HG03280 (cell line): ENCODE measurements around the gene ARHGAP10.

Experiments
- ATAC-seq: cut with Tn5 transposase; IDR thresholded peaks from one replicate; pipeline ENCODE4 v1.9.1; 2021; ENCODE audit warnings: mild to moderate bottlenecking, moderate library complexity; ENCODE audit not compliant: unreplicated experiment

ARHGAP10 gene

DNA sequence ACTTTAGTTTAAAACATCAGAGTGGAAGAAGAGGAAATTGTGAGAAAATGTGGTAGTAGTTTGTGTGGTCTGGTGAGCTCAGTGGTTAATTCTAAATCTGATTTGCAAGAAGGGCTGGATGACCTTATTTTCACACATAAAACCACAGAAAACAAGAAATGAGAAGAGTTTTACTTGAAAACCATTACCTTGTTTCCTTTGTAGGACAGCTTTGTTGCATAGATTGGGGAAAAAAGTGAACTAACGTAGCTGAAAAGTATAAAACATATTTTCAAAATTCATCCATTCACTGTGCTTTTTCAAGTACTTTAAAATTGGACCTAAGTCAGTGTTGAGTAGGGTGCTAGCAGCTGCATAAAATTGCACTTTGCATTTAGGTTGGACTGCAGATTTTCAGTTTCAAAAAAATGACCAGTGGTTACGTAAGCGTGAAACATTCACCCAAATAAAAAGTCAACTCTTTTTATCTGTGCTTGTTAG, 211.3 kb downstream of the ARHGAP10 start:
- peak; percentile 78 for ATAC-seq

GRCh38 chr4:147944249-147944648, 212.4 kb downstream of the ARHGAP10 start:
- no peak for ATAC-seq

DNA sequence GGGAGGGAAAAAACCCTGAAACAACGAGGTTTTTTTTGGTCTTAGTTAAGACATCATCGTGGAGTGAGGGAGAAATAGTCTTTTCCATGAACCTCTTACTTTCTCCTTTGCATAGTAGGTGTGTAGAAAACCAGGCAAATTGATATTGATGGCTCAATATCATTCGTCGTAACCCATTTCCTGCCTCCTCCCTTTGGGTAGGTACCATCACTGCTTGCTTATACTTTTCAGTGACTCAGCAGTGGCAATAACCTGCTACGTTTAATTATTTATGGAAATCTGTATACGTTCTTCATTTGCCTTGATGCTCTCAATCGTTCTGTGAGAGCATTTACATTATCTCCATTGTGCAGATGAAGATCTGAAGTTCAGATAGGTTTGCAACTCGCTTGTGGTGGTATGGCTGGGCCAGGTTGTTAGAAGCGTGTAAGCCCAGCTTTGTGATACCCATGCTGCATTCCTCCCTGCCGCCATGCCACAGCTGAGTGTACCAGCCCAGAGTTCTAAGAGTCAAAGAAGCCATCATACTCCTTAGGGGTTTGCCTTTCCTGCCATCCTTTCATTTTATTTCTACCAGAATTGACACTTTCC, 212.9 kb downstream of the ARHGAP10 start:
- ATAC-seq: no peak

- no peak for ATAC-seq
Observed at GRCh38 chr4:147948336-147948735, 216.4 kb downstream of the ARHGAP10 start.

DNA sequence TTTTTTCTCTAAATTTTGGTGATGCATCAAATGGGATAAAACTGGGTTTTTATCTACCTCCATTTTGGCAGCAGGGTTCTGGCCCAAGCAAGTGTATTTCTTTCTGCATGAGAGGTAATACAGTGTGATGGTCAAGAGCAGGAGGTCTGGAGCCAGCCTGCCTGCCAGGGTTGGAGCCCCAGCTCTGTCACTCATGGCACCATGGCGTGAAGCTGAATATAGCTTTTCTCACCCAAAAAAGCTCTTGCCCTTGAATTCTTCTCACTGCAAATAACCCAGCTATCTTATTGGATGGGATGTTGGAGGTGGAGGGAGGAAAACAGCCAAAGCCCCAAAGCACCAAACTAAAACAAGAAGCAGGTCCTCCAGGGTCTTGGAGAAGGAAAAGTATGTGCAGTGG, 218.4 kb downstream of the ARHGAP10 start:
- no peak for ATAC-seq

DNA sequence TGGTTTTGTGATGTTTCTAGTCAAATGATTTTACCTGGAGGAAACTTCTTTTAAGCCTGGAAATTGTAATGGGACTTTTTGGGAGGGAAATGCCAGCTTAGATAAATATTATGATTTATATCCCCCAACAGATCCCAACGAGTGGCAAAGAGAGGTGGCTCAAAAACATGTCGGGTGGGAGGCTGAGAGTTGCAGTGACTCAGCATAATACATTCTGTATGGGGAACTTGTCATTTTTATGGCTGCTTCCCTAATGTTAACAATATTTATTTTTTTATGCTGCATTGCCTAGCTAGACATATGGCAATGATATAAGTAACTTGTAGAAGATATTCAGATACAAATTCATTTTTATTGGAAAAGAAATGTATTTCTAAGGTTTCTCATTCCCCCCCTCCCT, 219.0 kb downstream of the ARHGAP10 start:
- no peak for ATAC-seq

DNA sequence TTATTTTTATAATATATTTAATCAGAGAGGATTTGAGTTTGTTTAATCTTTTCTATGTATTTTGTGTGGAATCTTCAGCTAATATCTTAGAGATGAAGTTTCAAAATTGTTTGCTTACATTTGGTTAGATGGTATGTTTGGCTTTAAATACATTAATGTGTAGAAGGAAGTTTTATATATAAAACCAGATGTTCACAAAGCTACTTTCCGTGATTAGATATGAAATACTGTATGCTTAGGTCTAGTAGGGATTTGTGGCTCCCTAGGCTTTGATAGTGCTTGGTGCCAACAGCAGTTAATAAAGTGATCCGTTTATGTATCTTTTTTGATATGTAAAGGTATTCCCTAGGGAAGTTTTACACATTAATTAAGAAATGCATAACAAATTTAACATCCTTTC, 223.0 kb downstream of the ARHGAP10 start:
- ATAC-seq: no peak

- ATAC-seq: no peak
Observed at GRCh38 chr4:147955827-147956558, 224.1 kb downstream of the ARHGAP10 start.

DNA sequence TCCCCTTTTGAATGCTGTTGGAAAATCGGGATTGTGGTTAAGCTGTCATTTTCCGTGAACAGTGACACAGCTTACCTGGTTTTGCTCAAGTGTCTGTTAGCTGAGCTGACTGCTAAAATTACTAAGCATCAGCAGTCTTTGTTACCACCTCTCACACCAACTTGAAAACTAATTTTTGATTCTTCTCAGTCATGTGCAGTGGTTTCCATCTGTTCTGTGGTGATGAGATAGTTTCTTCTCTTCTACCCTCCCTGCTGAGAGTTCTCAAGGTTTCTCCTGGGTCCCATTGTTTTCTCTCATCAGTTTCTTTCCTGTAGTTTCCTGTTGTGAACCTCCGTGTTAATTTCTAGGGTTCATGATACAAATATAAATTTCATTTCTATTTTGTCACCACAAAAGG, 225.6 kb downstream of the ARHGAP10 start:
- no peak for ATAC-seq

DNA sequence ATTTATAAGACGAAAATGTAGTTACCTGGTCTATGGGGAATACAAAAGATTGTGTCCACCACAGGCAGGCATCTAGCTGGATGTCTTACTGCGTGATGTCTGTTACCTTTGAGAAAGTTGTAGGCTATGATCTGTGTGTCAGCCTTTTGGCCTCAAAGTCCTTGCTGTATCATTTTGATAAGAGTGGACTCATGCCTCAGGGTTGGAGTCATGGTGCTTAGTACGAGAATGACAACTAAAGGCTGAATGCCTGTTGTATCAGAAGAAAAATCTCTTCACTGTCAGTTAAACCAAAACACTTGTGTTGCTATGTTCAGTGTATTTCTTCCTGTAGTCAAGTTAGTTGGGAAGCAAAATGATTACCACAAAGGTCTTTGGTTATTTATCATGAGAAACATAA, 226.2 kb downstream of the ARHGAP10 start:
- ATAC-seq: no peak

- ATAC-seq: no peak
Observed at GRCh38 chr4:147958489-147959065, 226.7 kb downstream of the ARHGAP10 start.

GRCh38 chr4:147960971-147961370, 229.1 kb downstream of the ARHGAP10 start:
- no peak for ATAC-seq

- ATAC-seq: no peak
Observed at GRCh38 chr4:147963839-147964238, 232.0 kb downstream of the ARHGAP10 start.

DNA sequence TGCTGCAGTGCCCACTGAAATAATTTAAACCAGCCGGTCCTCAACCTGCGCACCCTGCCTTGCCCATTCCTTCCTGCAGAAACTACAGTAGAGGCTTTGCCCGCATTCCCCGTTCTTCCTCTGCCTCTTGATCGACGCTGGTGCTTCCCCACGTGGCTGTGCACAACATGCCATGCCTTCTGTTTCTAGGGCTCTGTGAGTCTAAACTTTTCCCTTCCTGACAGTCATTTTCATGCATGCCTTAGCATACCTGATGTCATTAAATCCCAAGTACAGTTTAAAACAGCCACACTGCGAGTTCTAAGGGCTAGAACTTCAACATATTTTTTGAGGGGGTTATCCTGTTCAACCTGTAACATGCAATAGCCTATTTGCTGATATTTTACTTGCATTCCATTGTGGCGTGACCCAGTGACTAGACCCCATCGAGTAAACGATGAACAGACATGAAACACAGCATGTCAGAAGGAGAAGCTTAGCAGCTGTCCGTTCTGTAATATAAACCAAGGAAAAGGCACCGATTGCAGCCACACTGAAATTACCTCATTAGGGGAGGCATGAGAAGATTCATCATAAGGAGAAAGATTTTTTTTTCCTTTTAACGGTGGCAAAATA, 232.5 kb downstream of the ARHGAP10 start:
- no peak for ATAC-seq

- no peak for ATAC-seq
Observed at GRCh38 chr4:147965056-147965455, 233.2 kb downstream of the ARHGAP10 start.

DNA sequence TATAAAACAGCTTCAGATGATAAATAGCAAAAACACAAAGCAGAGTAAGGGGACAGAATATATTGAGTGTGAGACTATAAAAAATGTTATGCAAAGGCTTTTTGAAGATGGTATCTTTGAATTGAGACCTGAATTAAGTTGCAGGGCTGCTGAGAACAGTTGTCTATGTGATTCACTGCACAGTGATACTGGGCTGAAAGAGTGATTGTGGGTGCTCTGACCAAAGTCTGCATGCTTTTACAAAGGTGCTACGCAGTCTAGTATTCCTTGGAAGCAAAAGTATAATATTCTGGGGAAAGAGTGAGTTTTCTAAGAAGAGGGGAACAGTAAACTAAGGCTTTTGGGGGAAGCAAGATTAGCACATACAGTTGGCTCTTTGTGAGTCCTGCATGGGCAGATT, 234.0 kb downstream of the ARHGAP10 start:
- no peak for ATAC-seq

- no peak for ATAC-seq
Observed at GRCh38 chr4:147968641-147969040, 236.8 kb downstream of the ARHGAP10 start.

DNA sequence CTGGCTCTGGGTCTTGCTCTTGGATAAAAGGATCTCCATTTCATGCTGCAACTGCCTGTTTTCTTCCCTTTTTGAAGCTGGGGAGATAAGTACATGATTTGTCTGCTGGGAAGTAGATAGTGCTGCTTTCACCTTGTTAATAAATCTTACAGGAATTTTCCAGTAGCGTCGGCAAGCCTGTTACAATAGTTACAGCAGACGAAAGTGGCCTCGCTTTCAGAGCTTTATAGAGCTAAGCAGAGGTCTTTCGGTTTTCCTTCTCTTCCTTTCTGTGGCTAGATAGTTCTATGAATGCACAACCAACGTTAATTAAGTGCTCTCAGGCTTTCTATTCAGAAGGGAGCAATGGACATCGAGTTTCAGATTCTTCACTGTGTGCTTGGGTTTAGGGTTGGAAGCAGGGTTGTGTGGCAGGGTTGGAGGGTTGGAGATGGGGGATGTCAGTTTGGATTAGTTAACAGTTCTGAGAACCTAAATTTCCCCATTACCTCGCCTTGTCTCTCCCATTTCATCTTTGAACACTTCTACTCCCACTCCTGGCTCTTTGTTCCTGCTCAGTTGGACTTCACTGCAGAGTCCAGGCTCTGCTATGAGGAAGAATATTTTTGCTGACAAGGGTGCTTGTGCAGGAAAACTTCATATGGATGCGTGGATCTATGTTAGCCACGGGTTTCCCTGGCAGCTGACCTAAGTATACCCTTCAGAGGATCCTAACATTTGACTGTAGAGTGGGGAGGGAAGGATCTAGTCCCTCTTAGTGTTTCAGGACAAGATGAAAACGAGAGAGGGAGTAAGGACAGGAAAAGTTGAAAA, 237.9 kb downstream of the ARHGAP10 start:
- ATAC-seq: no peak

DNA sequence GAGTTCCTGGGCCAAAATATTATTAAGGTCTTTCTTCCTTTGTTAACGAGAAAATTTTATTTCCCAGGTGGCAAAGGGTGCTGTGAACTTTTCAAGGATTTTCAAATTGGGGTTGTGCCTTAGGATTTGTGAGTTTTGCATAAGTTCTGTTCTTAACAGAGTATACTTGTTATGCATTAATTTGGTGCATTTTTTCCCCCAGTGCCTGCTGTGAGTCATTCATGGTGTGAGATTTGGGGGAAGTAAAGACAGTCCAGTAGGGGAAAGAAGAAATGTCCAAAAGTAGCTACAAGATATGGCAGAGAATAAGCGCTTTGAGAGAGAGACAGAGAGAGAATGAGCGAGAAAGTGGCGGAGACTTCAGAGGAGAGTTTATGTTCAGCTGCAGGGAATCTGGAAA, 239.2 kb downstream of the ARHGAP10 start:
- ATAC-seq: no peak

- ATAC-seq: no peak
Observed at GRCh38 chr4:147975325-147975724, 243.4 kb downstream of the ARHGAP10 start.
